Activated CD8-positive, alpha-beta memory T cell treated with anti-CD3 and anti-CD28 coated beads, Interleukin-2, amount 50 U/mL, for 1 hour (primary cell): ENCODE measurements around the gene NBAS.

Experiments
- DNase-seq: peaks from one replicate; pipeline ENCODE4 v3.0.0-alpha.2; 2020; ENCODE audit errors: extremely low read depth

The NBAS gene

DNA sequence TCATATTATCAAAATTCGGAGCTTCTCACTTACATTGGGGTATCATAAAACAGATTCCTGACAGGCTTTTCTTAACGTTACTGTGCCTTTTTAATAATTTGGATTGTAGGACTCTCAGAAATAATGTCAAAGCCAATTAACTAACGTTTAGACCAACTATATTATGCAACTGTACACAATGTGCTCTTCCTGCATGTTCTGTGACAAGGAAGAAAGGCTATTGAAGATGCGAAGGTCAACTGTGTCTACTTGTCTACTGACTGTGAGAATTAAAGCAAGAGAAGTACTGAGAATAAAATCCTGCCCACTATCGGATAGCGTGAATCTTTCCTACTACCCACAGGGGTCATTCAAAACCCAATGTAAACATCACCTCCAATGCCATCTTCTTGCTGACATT lies 393.0 kb downstream of the NBAS start:
- DNase-seq, result no peak

DNA sequence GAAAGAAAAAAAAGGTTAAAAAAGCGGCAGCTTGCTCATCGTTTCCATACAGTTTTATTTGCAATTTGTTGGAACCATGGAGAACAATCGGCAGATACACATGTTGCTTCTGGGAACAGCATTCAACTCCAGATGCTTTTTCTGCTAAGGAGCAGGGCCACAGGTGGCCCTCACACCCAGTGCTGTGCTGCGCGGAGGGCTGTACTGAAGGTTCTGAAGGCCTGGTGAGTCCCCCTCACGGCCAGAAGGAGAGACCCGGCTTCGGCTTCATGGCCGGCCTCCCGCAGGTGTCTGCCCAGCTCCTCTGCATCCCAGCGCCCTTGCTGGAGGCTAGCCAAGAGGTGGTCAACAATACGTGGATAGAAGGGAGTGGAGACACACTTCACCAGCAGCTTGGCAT lies 394.3 kb downstream of the NBAS start:
- no peak for DNase-seq

DNA sequence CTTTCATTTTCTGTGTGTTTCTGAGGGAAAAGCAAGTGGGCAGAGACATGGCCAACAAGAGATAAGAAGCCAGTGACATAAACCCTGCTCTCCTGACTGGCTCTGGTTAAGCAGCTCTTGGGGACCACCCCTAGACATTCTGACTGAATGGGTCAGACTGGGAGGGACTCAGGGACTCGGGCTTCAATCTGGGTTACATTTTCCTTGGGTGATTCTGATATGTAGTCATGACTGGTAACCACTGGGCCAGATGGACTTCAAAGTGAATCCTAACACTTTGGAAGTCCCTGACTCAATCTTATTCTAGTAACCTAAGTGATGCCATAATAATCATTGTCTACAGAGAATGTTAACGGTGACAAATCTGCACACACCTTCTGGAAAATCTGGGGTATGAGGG lies 397.8 kb downstream of the NBAS start:
- no peak for DNase-seq

DNA sequence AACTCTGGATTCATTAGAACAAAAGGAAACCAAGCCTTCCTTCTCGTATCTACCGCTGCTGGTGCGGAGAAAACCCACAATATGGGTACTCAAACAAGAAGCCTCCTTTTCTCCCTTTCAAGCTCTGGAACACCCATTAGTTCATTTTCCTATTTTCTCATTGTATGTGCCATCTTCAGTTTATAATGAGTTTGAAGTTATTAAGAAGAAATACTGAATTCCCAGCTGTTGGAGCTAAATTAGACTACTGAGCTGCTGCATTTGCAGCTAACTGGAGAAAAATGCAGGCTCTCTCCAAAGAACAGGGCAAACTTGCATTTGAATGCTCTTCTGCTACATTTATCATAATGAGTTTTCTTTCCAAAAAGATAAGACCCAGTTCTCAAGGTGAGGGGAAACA lies 398.5 kb downstream of the NBAS start:
- DNase-seq, result no peak

DNA sequence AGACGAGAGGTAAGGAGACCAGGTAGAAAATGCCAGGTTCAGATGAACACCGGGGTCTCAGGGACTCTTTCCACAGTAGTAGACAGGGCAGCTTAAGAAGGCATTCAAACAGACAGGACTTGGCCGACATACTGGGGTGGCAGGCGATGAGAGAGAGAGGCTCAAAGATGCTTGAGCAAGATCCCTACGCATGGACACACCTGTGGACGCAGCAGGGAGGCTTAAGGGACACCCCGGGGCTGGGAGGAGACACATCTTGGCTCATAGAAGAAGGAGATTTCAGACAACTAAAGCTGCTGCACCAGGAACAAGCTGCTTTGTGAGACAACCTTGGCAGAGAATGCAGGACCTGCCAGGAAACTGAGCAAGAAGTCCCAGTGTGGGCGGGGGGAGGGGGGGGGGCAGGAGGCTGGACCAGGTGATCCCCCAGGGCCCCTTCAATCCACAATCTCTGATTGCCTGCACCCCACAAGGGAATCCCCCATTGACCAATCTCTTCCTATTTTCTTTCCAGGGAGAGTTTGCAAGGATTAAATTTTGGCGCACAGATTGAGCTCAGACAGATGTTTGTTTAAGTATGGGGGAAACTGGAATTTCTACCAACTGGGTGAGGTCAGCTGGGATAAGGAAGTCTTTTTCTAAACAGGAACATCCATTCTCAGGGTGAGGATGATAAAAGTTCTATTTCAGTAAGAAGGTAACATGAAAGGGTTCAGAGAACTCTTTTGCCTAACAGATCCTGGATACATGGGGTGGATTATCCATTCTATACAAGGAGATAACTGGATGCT lies 400.7 kb downstream of the NBAS start:
- no peak for DNase-seq

DNA sequence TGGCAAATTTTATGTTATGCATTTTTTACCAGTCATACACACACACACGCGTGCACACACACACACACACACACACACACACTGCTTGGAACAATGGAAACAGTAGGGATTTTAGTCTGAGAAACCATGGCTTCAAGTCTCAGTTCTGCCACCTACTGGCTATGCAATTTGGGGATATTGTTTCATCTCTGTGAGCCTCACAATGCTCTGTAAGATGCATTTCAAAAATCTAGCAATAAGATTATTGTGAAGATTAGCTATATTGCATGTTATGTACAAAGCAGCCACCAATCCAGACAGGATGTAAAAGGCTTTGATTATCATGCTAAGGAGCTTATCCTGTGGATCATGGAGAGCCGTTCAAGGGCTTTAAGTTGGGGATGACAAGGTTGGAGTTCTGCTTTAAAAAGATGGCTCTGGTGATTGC lies 401.4 kb downstream of the NBAS start:
- no peak for DNase-seq

DNA sequence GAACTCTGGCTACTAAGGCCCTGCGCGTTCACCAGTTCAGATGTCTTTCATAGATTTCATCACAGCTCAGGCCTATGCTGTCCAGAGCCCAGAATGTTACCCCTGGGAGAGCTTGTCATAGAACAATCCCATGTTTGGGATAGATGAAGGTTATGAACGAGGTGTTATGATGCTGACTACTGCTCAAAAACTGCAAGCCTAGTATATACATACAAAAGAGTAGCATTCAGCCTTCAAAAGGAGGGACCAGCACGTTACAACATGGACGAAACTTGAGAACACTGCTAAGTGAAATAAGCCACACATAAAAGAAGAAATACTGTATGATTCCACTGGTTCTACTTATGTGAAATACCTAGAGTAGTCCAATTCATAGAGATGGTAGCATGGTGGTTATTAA lies 401.9 kb downstream of the NBAS start:
- no peak for DNase-seq

DNA sequence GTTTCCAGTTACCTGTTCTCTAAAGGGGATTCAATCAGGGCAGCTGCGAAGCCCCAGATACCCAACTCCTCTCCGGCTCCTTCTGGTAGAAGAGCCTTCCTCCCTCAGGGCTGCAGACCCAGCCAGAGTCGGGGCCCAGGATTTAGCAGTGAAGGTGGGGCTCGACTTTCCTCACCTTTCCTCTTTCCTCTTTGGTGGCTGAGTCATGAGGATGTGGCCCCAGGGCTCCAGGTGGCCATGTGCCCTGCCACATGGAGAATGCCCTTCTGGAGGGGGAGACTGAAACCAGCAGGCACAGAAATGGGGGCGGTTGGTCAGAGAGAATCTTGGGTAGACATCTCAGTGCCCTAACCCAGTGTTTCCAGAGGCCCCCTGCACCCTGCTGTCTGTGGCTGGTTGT lies 402.6 kb downstream of the NBAS start:
- DNase-seq, result no peak

DNA sequence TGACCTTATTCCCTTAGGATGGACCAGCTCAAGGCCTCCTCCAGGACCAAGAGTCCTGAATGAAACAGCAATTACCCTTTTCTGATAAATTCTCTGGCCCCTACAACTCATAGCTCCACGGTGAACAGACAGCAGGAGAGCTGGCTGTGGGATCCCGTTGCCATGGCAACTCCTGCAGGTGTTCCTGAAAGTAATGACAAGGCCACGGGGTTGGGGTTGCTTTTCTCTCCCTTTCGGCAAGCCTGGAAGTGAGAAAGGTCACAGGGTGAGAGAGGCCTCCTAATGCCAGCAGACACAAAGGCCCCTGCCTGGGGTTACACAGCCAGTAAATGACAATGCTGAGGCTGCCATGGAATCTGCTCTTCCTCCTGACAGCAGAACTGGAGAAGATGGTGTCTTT lies 403.0 kb downstream of the NBAS start:
- no peak for DNase-seq

DNA sequence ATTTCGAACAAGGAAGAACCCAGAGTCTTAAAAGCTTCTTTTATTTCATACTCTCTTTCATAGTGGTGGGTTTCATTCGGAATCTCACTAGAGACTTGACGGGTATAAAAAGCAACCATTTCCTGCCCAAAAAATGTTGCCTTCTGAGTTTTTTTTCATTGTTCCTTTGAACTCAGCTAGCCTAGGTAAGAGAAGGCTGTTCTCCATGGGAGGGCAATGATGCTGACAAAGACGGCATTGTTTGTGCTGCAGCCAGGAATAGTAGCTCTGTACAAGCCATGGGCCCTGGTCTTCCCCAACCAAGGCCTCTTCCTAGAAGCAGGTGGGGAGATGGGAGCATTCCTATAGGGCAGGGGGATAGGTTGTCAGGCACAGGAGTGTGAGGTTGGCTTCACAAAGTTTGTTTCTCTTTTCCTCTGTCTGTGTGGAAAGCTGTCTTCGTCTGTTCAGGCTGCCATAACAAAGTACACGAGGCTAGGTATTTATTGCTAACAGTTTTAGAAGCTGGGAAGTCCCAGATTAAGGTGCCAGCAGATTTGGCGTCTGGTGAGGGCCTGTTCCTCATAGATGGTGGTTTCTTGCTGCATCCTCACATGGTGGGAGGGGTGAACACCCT lies 405.1 kb downstream of the NBAS start:
- no peak for DNase-seq

DNA sequence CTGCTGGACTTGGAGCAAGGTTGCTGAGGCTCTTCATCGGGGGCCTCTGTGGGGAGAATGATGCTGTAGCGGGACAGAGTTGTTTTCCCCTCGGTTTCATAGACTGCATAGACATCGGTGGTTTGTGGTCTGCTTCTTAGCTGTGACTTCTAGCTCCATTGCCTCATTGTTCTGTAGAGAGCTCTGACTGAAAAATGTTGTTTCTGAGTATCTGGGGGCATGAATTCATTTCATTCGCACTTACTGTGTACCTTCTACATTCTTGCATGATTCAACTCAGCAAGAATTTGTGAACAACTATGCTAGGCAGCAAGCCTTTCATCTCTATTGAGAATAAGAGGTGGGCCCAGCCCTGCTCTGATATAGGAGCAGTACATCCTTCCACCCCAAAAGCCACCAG lies 406.8 kb downstream of the NBAS start:
- DNase-seq, result no peak

DNA sequence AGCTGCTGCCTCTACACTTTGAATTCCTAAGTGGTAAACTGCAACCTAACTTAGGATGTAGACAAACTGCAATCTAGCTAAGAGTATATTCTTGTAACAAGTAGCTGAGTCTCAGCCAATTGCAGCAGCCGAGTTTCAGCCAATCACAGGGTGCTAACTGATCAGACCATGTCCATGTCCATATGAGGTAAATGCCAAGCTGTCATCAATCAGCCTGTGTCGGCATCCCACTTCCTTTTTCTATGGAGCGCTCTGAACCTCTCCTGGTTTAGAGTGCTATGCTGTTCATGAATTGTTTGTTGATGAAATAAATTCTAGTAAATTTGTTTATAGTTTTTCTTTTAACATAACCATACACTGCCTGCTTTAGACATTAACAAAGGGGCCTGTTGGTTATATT lies 408.8 kb downstream of the NBAS start:
- no peak for DNase-seq

DNA sequence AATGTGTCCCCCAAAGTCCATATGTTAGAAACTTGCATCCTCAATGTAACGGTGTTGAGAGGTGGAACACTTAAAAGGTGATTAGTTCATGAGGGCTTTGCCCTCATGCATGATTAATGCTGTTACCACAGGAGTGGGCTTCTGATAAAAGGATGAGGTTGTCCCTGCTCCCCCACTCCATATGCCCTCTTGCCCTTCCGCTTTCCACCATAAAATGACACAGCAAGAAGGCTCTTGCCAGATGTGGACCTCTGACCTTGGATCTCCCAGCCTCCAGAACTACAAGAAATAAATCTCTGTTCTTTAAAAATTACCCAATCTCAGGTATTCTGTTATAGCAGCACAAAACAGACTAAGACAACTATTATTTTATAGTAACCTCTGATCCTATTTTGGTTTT lies 412.1 kb downstream of the NBAS start:
- DNase-seq, result no peak

DNA sequence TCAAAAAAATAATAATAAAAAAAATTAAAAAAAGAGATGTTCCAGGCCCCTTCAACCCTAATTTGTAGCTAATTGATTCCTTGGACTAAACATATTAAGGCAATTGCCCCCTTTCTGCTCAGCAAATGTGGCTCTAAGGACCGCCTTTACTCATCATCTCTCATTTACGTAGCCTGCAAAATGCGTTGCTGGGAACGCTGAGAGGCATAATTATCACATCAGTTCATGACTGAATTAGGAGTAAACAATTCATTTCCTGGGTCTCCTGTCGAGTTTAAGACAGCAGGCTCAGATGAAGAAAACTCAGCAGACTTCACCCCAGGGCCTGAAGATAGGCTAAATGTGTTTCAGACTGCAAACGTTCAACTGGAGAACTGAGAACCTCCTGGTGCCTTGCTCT lies 413.5 kb downstream of the NBAS start:
- no peak for DNase-seq

DNA sequence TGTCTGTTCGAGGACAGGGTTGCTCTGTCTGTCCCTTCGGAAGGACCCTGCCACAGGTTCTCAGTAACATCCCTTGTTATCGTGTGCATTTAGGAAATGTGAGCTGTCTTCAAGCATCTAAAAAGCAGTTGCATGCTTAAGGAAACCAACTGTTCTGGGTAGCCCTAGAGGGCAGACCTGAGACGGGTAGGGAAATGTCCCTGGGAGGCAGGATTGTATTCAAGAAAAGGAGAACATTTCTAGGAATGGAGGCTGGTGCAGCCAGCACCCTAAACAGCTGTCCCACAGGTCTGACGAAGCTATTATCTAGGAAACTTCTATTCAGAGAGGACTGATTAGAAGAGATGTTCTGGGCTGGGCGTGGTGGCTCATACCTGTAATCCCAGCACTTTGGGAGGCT lies 414.2 kb downstream of the NBAS start:
- DNase-seq, result no peak

DNA sequence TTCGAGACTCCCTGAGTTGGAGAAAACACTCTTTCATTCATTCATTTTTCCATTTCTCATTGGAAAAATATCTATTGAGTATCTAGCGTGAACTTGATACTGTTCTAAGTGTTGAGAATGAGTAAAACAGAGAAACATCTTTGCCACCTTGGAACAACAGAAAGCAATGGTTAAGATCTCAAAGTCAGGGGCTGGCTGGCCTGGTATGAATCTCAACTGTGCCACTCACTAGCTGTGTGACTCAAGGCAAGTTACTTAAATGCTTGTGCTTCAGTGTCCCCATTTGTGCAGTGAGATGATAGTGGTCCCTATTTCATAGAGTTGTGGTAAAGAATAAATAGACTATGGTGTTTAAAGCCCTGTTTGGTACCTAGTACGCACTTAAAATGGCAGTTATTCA lies 415.2 kb downstream of the NBAS start:
- no peak for DNase-seq

DNA sequence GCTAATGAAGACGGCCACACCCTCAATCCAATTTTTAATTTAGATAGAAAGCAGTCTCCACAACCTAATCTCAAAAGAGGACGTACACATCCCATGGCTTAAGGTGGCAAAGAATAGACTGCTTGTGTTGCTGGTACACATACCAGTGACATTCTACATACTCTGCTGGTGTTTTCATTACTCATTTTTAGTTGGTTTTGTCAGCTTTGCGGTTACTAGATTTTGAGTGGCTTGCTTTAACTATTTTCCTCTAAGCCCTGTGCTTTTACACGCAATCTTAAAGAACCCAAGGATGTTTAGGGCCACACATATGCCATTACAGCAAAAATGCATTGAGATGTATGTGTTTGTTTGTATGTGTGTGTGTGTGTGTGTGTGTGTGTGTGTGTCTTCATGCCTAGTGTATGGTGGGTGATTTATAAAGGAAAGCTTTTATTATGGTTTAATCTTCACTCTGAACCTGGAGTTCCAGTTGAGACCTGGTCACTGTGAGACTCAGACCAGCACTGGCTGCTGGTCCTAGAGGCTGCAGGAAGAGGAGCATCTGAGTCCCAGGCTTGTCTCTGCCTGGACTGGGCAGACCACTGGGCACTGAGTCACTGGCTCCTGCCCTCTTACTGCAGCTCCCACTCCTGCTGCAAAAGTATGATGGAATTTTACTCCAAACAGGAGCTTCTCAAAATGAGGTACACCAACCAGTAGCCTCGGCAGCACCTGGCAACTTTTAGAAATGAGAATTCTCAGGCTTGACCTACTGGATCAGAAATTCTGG lies 415.9 kb downstream of the NBAS start:
- no peak for DNase-seq

DNA sequence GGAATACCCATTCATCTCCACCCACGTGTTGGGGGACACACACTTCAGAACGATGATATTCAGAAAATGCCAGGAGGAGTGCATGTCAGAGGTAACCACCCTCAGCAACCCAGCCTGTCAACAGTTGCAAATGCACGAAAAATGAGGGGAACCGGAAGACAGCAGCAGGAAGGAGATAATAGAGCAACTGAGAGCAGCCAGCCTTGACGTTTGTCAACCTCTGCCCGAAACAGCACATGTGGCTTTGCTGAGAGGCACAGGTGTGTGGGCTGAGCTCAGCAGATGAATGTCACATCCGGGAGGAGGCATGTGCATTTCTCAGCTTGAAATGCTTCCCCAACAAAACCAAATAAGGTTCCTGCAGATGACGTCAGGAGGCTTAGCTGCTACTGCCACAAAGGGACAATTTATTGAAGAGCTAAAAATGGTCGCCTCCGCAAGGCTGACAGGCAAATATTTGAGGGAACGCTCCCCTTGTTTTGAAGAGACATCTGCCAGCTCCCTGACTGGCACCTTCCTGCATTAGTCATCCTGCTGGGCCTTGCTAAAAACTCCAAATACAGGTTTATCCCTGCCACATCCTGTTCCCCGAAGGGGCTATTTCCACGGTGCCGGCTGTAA lies 419.0 kb downstream of the NBAS start:
- peak; percentile 28 for DNase-seq

DNA sequence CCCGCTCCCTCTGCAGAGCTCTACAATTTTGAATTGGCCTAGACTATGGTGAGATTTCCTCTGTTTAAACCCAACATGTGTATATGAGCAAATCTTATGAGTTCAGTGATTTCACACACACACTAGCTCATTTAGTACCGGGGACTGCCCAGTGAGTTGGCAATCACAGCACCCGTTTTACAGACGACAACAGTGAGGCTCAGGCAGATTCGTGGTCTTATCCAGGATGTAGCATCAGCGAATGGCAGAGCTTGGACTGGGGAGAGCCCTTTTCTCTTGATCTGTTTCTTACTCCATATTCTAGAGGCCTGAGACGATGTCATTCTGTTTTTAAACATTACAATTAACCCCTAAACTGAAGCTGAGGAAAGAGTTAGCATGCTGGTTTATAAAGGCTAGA lies 419.9 kb downstream of the NBAS start:
- no peak for DNase-seq

DNA sequence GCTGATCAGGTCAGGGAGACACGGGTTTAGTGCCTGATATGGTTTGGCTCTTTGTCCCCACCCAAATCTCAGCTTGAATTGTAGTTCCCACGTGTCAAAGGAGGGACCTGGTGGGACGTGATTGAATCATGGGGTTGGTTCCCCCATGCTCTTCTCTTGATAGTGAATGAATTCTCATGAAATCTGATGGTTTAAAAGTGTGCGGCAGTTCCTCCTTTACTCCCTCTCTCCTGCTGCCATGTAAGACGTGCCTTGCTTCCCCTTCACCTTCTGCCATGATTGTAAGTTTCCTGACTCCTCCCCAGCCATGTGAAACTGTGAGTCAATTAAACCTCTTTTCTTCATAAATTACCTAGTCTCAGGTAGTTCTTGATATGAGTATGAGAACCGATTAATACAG lies 424.5 kb downstream of the NBAS start:
- DNase-seq, result no peak

DNA sequence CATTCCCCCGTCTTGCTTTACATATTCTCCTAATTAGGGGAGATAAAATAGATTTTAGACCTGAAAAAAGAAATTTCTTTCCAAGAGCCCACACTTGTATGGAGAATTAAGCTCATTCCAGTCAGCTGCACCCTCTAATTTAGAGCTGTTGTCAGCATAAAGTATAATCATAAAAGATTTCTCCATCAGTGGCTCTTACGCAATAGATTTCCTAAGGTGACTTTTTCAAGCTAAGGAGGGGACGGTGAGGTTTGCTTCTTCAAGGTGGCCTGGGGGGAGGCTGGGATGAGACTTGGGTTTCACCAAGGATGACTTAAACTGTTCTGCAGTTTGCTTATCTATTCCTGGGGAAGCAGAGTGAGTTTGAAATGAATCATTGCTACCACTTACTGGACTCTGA lies 426.2 kb downstream of the NBAS start:
- DNase-seq, result no peak

DNA sequence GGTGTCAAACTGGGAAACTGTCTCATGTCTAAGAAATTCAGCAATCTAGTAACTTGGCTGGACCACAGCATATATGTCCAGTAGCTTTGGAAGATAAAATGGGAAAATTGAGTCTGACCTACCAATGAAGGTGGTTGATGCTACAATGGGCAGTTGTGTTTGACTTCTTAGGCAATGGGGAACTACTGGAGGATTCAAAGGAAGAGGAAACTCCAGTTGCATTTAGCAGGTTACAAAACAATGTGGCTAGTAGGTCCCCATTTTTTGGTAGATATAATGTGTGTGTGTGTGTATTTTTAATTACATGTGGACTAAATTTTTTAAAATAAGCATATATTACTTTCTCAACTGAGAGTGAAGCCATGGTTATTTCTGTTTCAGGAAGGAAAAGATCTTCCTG lies 427.7 kb downstream of the NBAS start:
- DNase-seq, result no peak

DNA sequence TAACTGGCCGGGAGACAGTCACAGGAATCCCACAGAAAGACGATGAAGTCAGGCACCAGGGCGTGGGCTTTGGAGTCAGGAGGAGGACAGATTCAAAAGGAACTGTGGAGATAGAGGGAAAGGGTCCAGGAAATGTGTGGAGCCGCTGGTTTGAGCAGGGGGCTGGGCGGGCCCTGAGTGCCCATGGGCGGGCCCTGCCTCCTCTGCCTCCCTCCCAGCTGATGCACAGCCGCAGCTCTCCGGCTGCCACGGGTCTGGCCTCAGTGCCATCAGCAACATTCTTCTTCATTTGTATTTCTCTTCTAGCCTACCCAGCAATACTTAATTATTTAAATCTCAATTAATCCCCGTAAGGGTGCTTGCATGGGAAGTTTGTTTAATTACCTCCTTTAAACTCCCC lies 432.3 kb downstream of the NBAS start:
- no peak for DNase-seq
